ENCODE data around the gene LAD1.

Gene LAD1

GRCh38 chr1:201377611-201378092 lies 21.5 kb downstream of the LAD1 start, which contains the start of gene TNNT2:
TNNT2 (minus strand) TSS chr1:201377680; CDS start chr1:201373254, 4,426 bp downstream.
- no peaks in the 10 kb centered on the region for H3K27me3 ChIP-seq (ENCODE audit: insufficient read depth, low read length, poor library complexity, severe bottlenecking)

DNA sequence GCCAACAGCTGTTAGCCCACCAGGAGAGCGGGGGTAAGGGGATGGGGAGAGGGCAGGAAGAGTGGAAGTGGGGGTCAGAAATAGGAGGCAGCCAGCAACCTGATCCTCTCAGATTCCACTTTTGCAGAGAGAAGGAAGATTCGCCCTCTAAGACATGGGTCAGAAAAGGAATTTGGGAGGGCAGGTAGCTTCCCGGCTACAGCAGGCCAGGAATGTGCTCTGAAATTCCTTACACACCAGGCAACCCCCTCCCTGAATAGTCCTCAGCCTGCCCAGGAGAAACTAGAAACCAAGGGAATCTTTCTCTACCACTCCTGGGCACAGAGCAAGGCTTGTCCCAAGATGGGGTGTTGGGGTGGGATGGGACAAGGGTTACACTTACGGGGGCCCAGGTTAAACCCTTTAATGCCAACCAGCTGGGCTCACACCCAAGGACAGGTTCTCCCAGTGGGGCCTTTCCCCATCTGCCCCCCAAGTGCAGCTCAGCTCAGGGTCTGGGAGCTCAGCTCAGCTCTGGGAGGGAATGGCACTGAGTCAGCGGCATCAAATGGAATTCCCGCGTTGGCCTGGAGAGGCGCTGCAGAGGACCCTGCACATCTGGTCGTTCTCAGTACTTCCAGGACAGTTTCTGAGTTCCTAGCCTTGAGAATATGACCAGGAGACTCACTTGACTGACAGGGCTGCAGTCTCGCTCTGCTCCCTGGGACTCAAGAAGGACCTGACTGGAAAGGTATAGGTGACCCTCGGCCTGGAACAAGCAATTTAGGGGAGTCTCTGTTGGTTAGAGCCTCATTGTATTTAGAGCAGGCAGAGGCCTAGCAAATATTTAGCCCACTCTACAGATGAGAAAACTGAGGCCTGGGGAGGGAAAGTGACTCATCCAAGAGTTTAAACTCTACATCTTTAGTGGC lies 22.4 kb downstream of the LAD1 start:
- no peak overlapping the region for H3K4me2 ChIP-seq (ENCODE audit: low read depth, low read length, poor library complexity, severe bottlenecking)
- H2AFZ ChIP-seq (ENCODE audit: low read length): no peak overlapping the region
- H3K9me3 ChIP-seq (ENCODE audit: insufficient read depth, low read depth, low read length): no peaks in the 10 kb centered on the region
- no peaks in the 10 kb centered on the region for H3F3A ChIP-seq (ENCODE audit: low read depth)
- no peaks in the 10 kb centered on the region for H3K9me2 ChIP-seq (replicated peaks; ENCODE audit: low read depth, low read length)
- H3K36me3 ChIP-seq (ENCODE audit: insufficient read depth, low read length): no peaks in the 10 kb centered on the region
- no peaks in the 10 kb centered on the region for H3K27me3 ChIP-seq (ENCODE audit: insufficient read depth, low read length, poor library complexity, severe bottlenecking)
- TF ChIP-seq EZH2phosphoT487 (IDR thresholded peaks at IDR 0.05; ENCODE audit: borderline replicate concordance): no peak
- TF ChIP-seq, protein P1, sequence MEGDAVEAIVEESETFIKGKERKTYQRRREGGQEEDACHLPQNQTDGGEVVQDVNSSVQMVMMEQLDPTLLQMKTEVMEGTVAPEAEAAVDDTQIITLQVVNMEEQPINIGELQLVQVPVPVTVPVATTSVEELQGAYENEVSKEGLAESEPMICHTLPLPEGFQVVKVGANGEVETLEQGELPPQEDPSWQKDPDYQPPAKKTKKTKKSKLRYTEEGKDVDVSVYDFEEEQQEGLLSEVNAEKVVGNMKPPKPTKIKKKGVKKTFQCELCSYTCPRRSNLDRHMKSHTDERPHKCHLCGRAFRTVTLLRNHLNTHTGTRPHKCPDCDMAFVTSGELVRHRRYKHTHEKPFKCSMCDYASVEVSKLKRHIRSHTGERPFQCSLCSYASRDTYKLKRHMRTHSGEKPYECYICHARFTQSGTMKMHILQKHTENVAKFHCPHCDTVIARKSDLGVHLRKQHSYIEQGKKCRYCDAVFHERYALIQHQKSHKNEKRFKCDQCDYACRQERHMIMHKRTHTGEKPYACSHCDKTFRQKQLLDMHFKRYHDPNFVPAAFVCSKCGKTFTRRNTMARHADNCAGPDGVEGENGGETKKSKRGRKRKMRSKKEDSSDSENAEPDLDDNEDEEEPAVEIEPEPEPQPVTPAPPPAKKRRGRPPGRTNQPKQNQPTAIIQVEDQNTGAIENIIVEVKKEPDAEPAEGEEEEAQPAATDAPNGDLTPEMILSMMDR (conservative IDR thresholded peaks at IDR 0.05; ENCODE audit: low read length): peak; percentile 51
- H4K20me1 ChIP-seq (ENCODE audit: insufficient read depth, low read length, poor library complexity, severe bottlenecking): no peaks in the 10 kb centered on the region
- H3K79me2 ChIP-seq (ENCODE audit: insufficient read depth, low read length): no peaks in the 10 kb centered on the region
- no peaks in the 10 kb centered on the region for H3K4me1 ChIP-seq (ENCODE audit: insufficient read depth, low read length, poor library complexity, severe bottlenecking)
- H3K4me3 ChIP-seq (ENCODE audit: low read length, poor library complexity, severe bottlenecking): no peak overlapping the region
- no peak overlapping the region for H3K9ac ChIP-seq (ENCODE audit: low read depth, low read length, poor library complexity, severe bottlenecking)

More at GRCh38 chr1:201377611-201378092, 21.5 kb downstream of the LAD1 start, which contains the start of gene TNNT2:
- TF ChIP-seq, protein P1 (conservative IDR thresholded peaks at IDR 0.05; ENCODE audit: low read length): no peak
- TF ChIP-seq EZH2phosphoT487 (IDR thresholded peaks at IDR 0.05; ENCODE audit: borderline replicate concordance): no peak
- no peak within 1 kb of the TSS for H2AFZ ChIP-seq (ENCODE audit: low read length)
- H4K20me1 ChIP-seq (ENCODE audit: insufficient read depth, low read length, poor library complexity, severe bottlenecking): no peaks in the 10 kb centered on the region
- H3K79me2 ChIP-seq (ENCODE audit: insufficient read depth, low read length): no peaks in the 10 kb centered on the region
- no peaks in the 10 kb centered on the region for H3K36me3 ChIP-seq (ENCODE audit: insufficient read depth, low read length)
- no peaks in the 10 kb centered on the region for H3F3A ChIP-seq (ENCODE audit: low read depth)
- no peaks in the 10 kb centered on the region for H3K9me3 ChIP-seq (ENCODE audit: insufficient read depth, low read depth, low read length)
- no peak within 1 kb of the TSS for H3K9ac ChIP-seq (ENCODE audit: low read depth, low read length, poor library complexity, severe bottlenecking)
- no peak within 1 kb of the TSS for H3K4me2 ChIP-seq (ENCODE audit: low read depth, low read length, poor library complexity, severe bottlenecking)
- no peak within 1 kb of the TSS for H3K4me3 ChIP-seq (ENCODE audit: low read length, poor library complexity, severe bottlenecking)
- no peaks in the 10 kb centered on the region for H3K4me1 ChIP-seq (ENCODE audit: insufficient read depth, low read length, poor library complexity, severe bottlenecking)
- no peaks in the 10 kb centered on the region for H3K9me2 ChIP-seq (replicated peaks; ENCODE audit: low read depth, low read length)

DNA sequence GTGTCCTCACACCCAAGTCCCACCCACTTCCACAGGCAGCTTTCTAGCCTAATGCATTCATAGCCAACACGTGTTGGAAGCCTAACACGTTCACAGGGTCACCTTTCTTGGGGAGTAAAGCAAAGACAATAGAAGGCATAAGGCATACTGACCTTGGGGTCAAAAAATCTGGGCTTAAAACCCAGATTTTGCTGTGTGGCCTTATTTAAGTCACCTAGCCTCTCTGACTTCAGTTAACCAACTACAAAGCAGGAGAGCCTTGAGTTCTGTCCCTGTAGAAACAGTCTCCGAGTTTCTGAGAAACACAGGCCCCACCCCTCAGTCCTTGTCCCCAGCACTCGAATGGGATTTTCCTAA lies 23.0 kb downstream of the LAD1 start:
- Histone ChIP-seq H3K79me2 (ENCODE audit: insufficient read depth, low read length) (no peaks in the 10 kb centered on the region), H3F3A (ENCODE audit: low read depth) (no peaks in the 10 kb centered on the region), H3K4me1 (ENCODE audit: insufficient read depth, low read length, poor library complexity, severe bottlenecking) (no peaks in the 10 kb centered on the region), H3K9ac (ENCODE audit: low read depth, low read length, poor library complexity, severe bottlenecking) (no peak overlapping the region), H3K9me2 (replicated peaks; ENCODE audit: low read depth, low read length) (no peaks in the 10 kb centered on the region), H2AFZ (ENCODE audit: low read length) (no peak overlapping the region), H3K4me3 (ENCODE audit: low read length, poor library complexity, severe bottlenecking) (no peak overlapping the region), H3K27me3 (ENCODE audit: insufficient read depth, low read length, poor library complexity, severe bottlenecking) (no peaks in the 10 kb centered on the region), H3K9me3 (ENCODE audit: insufficient read depth, low read depth, low read length) (no peaks in the 10 kb centered on the region), H3K36me3 (ENCODE audit: insufficient read depth, low read length) (no peaks in the 10 kb centered on the region), H3K4me2 (ENCODE audit: low read depth, low read length, poor library complexity, severe bottlenecking) (no peak overlapping the region), H4K20me1 (ENCODE audit: insufficient read depth, low read length, poor library complexity, severe bottlenecking) (no peaks in the 10 kb centered on the region)
- TF ChIP-seq EZH2phosphoT487 (IDR thresholded peaks at IDR 0.05; ENCODE audit: borderline replicate concordance): no peak
- TF ChIP-seq, protein P1 (conservative IDR thresholded peaks at IDR 0.05; ENCODE audit: low read length): no peak
